ENCODE measurements around the gene COL16A1. TPM values are rescaled to one million over a fixed set of nuclear protein-coding genes. Genes with fewer than 3 reads are reported as not detected.

COL16A1 gene
- total and polyA plus RNA-seq, 2 of the 4 experiments (the other 2 are of a cell fraction) = 34.2 to 62.8 TPM

- H3K27me3 ChIP-seq (ENCODE audit: control insufficient read depth, insufficient read depth, low read length) = no peaks in the 10 kb centered on the region
- peak overlapping the region; percentile 44; the same call in 1 of the 2 replicates for H2AK5ac ChIP-seq (ENCODE audit: low read depth, low read length)
- H3K9me3 ChIP-seq (ENCODE audit: control insufficient read depth, insufficient read depth, low read length) = no peaks in the 10 kb centered on the region
- H2BK5ac ChIP-seq (ENCODE audit: low read depth, low read length, poor library complexity, severe bottlenecking) = no peak overlapping the region
- no peak overlapping the region for H3K9ac ChIP-seq (ENCODE audit: low read depth, low read length)
- intact Hi-C loops (cut with micrococcal nuclease) = no loop called here
- no peak overlapping the region for H3K56ac ChIP-seq (ENCODE audit: extremely low read depth, insufficient read depth, low read length)
- no peak overlapping the region for H3K14ac ChIP-seq (replicated peaks; ENCODE audit: low read depth, low read length)
- no peak overlapping the region for H2BK15ac ChIP-seq (ENCODE audit: low read depth, low read length)
- peaks cover 77% of the 10 kb centered on the region for H3K36me3 ChIP-seq (ENCODE audit: control insufficient read depth, insufficient read depth, low read length)
- H3K18ac ChIP-seq (ENCODE audit: low read depth, low read length) = no peak overlapping the region
- H3K4me2 ChIP-seq (ENCODE audit: low read depth, low read length) = no peak overlapping the region
- H3K27ac ChIP-seq (ENCODE audit: insufficient read depth, low read length) = no peak overlapping the region
- H3K4me3 ChIP-seq (ENCODE audit: insufficient read depth, low read depth, low read length) = no peak overlapping the region
- ChIA-PET CTCF (no interaction called here), POLR2A (ENCODE audit: unreplicated experiment) (no interaction called here)
- peaks cover 3 to 59% of the 10 kb centered on the region in 2 experiments for H3K79me1 ChIP-seq (ENCODE audit: low read depth in 1 of 2, low read length in 2 of 2)
- TF ChIP-seq RFX5 (IDR thresholded peaks at IDR 0.05; ENCODE audit: low read depth, low read length) (no peak), SMC3 (IDR thresholded peaks at IDR 0.05; ENCODE audit: low read depth, low read length) (no peak), CHD1 (IDR thresholded peaks at IDR 0.05; ENCODE audit: low read depth, low read length) (no peak), MAFK (IDR thresholded peaks at IDR 0.05; ENCODE audit: low read depth, low read length) (no peak), CEBPB (IDR thresholded peaks at IDR 0.05; ENCODE audit: low read depth, low read length) (no peak), RCOR1 (IDR thresholded peaks at IDR 0.05; ENCODE audit: insufficient replicate concordance, low read length) (no peak), MXI1 (IDR thresholded peaks at IDR 0.05; ENCODE audit: borderline replicate concordance, low read depth, low read length) (no peak), ELK1 (IDR thresholded peaks at IDR 0.05; ENCODE audit: borderline replicate concordance, low read depth, low read length) (no peak), MAZ (IDR thresholded peaks at IDR 0.05; ENCODE audit: borderline replicate concordance, low read depth, low read length) (no peak), FOS (IDR thresholded peaks at IDR 0.05; ENCODE audit: low read depth, low read length) (no peak)
- TF ChIP-seq, protein P1, sequence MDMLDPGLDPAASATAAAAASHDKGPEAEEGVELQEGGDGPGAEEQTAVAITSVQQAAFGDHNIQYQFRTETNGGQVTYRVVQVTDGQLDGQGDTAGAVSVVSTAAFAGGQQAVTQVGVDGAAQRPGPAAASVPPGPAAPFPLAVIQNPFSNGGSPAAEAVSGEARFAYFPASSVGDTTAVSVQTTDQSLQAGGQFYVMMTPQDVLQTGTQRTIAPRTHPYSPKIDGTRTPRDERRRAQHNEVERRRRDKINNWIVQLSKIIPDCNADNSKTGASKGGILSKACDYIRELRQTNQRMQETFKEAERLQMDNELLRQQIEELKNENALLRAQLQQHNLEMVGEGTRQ (IDR thresholded peaks at IDR 0.05; ENCODE audit: low read depth, low read length) = no peak
- TF ChIP-seq, protein P2, sequence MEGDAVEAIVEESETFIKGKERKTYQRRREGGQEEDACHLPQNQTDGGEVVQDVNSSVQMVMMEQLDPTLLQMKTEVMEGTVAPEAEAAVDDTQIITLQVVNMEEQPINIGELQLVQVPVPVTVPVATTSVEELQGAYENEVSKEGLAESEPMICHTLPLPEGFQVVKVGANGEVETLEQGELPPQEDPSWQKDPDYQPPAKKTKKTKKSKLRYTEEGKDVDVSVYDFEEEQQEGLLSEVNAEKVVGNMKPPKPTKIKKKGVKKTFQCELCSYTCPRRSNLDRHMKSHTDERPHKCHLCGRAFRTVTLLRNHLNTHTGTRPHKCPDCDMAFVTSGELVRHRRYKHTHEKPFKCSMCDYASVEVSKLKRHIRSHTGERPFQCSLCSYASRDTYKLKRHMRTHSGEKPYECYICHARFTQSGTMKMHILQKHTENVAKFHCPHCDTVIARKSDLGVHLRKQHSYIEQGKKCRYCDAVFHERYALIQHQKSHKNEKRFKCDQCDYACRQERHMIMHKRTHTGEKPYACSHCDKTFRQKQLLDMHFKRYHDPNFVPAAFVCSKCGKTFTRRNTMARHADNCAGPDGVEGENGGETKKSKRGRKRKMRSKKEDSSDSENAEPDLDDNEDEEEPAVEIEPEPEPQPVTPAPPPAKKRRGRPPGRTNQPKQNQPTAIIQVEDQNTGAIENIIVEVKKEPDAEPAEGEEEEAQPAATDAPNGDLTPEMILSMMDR (conservative IDR thresholded peaks at IDR 0.05; ENCODE audit: low read depth, low read length) = no peak
- WGBS, 2 experiments (ENCODE audit: extremely low coverage in 2 of 2, insufficient read length in 1 of 2) = 100% methylated on average over 1 of the region's 5 CpGs; no CpG with 5 or more reads in 1 of the 2 experiments
- no TSS peak for BruUV-seq (replicated peaks)
- H3K4me1 ChIP-seq (ENCODE audit: control insufficient read depth, insufficient read depth, low read length) = peaks cover 25% of the 10 kb centered on the region
- H4K8ac ChIP-seq (ENCODE audit: low read depth in 2 of 2, low read length in 2 of 2) = no peak overlapping the region
- 0 out of 2 replicates have a peak overlapping the region, but pooled peaks have one; percentile 45 for H2BK120ac ChIP-seq (ENCODE audit: low read depth, low read length)
- in situ Hi-C loops (cut with MboI; ENCODE audit: low sequenced_read_pairs) = no loop called here
- ATAC-seq (ENCODE audit: low read depth) (no peak), DNase-seq (no peak)
- dilution Hi-C loops (cut with HindIII; ENCODE audit: low sequenced_read_pairs, unreplicated experiment) = no loop called here
- no peak overlapping the region for H2AFZ ChIP-seq (replicated peaks; ENCODE audit: low read length, poor library complexity)
- H3K4ac ChIP-seq (ENCODE audit: low read depth, low read length) = peak overlapping the region; percentile 8; the same call in 1 of the 2 replicates
- peaks cover 25% of the 10 kb centered on the region for H3K9me1 ChIP-seq (ENCODE audit: insufficient read depth, low read length)
- H4K5ac ChIP-seq (ENCODE audit: low read depth, low read length) = no peak overlapping the region
- no peaks in the 10 kb centered on the region for H4K20me1 ChIP-seq (ENCODE audit: insufficient read depth, low read length)
- H4K91ac ChIP-seq (ENCODE audit: insufficient read depth, low read depth, low read length) = no peak overlapping the region
- H2BK20ac ChIP-seq (ENCODE audit: low read depth, low read length) = no peak overlapping the region
- H3K23ac ChIP-seq (ENCODE audit: low read depth, low read length) = no peak overlapping the region
- no peak overlapping the region for H2AK9ac ChIP-seq (replicated peaks; ENCODE audit: low read depth, low read length, poor library complexity)
Measured at GRCh38 chr1:31695327-31695726, 8.5 kb downstream of the COL16A1 start.

Measured in IMR-90 (cell line).